ENCODE results near the gene BMF.

Gene BMF

DNA sequence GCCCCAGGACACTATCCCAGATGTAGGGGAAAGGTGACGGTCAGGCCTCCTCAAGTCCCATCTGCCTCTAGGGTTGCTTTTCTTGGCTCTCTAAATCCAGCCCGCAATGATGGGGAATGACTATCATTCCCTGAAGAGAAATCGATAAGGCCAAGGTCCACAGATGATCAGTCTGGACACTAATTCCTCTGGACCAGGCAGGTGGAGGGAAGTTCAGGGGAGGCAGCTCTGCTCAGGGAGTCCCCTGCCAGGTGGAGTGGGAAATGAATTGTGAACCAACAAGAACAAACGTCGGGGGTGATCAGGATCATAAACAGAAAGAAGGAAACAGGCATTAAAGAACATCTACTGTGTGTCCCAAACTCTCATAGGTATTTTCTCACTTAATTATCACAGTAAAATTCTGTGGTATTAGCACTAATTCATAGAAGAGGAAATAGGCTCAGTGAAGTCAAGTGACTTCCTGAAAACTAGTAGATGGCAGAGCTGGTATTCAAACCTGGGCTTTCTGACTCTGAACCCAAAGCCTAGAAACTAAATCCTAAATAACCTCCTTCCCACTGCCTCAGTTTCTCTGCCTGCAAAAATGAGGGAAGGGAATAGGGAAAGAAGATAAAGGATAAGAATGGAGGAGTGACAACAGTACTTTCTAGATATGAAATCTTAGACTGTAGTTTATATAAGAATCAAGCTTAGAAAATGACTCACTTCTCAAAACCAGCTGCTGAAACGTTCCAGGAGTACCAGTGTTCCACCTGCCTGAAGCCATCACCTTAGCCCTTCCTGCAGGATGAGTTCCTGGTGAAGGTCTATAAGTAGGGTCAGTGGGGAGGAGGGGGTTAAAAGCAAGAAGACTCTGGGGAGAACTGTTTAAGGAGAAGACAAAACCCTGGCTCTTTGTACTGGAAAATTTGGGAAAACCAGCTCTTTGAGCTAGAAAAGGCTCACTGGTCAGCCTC lies 7.5 kb downstream of the BMF start:
- no peak for DNase-seq

DNA sequence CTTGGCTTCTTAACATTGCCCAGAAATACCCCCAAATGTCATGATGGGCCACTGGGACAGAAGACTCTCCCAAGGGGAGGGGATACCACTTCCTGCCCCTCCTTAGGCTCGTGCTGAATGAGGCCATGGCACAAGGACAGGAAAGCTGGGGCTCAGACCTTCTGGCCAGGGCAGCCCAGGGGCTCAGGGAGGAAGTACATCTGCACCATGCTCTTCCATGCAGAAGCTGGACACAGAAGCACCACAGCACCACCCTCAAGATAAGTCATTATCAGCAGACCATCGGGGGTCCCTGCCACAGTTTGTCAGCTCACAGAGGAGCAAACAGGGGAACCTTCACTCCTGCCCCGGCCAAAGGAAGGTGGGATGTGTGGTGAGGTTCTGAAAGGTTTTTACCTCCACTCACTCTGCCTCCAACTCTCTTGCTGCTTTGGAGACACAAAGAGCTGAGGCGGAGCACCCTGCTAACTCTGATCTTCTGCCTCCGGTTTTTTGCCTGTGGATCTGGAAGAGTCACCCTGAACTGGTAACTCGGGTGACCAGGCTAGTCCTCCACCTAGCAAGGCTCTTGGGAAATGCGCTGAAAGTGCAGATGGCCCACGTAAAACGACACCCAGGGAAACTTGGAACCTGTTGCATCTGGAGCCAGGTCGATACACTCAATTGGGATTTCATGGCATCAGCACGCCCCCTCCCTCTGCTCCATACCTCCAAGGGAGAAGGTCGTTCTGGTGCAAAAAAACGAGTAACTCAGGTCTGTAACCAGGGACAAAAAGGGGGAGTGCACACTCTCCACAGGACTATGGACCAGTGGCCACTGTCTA lies 8.3 kb downstream of the BMF start:
- no peak for DNase-seq

DNA sequence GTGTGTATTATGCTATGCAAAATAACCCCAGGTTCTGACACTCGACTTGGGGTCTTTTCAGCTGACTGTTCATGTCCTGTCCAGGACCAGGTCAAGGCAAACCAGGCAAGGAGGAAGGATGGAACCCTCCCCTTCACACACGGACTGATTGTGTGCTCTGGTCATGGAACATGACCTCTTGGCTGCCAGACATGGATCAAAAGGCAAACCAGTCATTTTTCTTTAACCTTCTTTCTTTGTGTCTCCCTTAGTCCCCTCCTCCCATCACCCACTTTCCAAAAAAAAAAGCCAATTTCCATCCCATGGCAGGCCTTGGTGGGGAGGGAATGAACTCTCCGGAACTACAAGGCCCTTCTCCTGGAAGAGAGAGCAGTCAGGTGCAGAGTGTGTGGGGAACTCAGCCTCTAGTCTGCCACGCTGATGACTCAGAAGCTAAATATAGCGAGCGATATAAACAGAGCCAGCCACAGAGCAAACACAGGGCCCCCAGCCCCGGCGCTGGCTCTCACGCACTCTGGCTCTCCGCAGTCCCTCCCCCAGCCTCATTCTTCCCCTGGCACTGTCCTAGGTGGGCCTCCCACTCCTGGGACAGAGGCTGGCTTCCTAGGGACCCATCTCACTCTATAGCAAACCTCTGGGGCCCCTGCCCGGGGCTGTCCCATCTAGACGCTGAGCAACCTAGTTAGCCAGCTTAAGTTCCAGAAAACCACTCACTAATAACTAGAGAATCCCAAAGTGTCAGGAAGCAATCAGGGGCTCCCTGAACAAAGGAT lies 10.0 kb downstream of the BMF start:
- peak; percentile 32 for DNase-seq

DNA sequence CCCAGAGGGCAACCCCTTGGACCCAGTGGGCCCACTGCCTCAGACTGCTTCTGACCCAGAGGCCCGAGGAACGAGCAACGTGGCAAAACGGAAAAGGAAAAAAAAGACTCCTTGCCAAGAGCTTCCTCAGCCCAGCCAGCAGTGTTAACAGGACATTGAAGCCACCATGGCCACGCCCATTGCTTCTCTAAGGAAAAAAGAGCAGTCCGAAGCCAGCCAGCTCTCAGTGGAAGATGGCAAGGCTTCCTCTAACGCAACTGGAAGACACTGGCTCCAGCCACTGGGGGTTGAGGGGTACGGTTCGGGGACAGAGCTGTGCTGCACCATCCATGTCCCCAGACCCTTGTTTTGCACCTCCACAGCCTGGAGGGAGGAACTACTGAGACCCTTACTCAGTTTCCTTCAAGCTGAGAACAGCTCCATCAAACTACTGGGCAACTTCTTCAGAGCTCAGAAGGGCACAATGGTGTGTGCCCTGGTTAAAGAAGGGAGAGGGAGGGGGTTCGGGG lies 10.7 kb downstream of the BMF start:
- peak; percentile 28 for DNase-seq

DNA sequence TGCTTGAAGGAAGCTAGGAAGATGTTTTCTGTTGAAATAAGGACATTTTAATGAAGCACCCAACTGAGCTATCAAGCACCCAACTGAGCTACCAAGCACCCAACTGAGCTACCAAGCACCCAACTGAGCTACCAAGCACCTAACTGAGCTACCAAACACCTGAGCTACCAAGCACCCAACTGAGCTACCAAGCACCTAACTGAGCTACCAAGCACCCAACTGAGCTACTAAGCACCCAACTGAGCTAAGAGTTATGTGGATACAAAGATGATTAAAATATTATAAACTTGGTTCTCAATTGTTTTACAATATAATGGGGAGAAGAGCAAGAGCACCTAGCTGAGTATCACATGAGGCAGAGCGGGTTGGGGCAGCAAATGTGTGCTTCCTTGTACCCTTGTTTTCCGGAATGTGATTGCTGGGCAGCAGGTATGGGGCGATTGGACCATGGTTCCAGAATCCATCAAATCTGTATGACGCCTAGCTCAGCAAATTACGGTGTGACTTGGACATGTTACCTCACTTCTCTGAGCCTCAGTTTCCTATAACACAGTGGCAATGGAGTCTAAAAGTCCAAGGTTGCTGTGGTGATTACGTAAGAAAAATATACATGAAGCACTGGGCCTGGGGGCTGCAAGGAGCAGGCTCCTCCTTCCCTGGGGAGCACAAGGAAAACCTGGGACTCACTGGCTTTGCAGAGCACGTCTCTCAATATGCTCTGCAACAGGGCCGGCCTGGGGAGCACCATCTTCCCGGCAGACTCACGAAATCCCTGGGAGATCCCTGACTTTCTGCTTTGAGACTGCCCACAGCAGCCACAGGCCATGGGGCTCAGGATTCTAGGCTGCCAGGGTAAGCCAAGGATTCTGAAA lies 11.3 kb downstream of the BMF start:
- DNase-seq = no peak

DNA sequence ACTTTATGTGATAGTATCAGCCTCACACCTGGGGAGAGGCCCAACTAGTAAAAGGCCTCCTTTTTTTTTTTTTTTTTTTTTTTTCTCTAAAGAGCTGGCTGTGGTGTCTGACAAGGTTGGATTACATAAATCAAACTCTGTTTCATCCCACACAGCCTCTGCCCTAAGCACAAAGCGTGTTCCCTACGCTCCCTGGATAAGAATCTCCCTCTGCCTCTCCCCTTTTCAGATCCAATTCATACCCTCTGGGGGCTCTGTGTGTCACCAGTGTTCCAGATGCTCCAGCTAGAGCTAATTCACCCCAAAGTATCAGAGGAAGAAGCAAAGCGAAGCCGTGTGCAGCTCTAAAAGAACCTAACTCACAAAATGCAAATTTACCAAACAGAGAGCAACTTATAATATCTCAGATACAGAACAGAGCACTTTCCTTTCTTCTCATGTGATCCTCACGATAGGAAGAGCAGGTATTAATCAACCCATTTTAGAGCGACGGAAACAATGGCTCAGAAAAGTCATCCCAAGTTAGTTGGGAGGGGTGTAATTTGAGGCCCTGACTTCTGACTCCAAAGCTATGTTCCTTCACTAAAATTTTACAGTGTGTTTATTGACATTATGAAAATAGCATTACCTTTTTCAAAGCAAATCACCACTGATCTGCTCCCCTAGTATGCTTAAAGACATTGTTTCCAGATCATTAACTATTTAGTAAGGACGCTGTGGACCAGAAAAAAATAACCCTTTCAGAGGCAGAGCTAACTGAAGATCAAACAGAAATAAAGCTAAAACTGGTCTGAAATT lies 12.4 kb downstream of the BMF start:
- no peak for DNase-seq

DNA sequence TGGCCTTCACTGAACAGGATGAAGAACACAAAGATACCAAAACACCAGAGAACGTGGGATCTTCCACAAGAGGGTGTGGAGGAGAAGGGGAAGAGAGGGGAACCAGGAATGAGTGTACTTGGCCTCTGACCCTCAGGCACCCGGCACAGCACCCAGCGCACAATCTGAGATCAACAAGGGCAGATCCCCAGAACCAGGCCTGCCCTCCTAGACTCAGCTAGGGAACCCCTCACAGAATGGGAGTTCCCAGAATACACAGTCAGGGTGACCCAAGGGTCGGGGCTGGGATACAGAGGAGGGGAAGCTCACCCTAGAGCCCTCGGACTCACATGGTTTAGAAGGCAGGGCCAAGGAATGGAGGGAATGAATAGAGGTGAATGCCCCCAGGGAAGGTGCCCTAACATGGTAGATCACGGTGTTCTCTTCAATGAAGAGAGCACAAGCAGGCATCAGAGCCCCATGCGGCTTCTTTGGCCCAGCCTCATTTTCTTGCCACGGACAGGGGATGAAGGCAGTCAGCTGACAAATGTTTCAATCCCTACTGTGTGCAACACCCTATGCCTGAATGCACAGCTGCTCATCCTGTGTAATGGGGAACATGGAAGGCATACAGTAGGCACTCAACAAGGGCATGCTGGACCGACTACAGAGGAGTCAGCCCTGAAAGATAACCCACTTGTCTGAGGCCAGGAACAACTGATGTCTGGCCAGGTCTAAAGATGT lies 13.1 kb downstream of the BMF start:
- DNase-seq = no peak

DNA sequence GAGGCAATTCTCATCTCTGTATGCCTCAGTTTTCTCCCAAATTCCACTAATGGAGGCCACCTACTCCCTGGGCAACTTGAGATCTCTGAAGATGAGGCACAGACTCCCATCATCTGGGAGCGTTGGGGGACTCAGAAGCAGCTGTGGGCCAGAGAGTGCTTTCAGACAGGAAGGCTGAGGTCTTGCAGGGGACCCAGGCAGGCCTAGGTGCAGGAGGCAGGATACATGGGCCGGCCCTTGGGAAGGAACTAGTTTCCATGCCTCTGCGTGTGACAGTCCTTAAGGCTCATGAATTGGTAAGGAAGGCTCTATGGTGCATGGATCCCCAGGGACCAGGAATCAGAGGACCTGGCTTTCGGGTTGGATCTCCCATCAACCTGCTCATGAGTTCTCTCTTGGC lies 14.5 kb downstream of the BMF start:
- no peak for DNase-seq

DNA sequence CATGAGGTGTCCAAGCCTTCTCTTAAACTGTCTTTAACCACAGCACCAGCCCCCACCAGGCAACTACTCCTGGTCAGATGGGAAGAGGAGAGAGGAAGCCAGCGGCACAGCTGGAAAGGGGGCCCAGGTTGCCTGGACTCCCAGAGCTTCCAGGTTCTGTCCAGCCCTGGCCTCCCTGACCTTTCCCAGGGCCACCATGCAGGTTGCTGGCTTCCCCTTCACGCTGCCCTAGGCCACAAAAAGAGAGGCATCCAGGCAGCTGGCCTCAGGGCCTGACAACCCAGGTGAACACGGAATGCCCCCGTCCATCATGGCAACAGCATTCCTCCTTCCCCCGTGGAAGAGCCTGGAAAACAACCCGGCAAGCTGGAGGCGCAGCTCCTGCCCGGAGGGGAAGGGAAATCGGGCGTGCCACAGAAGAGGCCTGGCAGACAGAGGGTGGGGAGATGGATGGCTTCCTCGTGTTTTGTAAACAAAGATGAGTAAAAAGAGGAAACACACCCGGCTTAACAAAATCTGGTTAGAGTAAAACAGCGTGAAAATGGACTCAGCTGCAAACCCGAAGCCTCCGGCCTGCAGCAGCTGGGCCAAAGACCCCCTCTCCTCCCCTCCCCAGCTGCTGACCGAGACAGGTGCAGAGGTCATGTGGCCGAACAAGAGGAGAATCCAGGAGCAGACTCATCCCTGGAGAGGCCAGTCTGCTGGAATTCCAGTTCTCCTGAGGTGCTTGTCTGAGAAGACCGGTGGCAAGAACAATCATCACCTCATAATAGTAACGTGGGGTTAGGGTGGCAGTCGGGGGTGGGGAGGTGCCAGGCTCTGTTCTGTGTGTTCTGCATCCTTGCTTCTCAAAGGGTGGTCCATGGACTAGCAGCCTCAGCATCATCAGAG lies 15.5 kb downstream of the BMF start:
- no peak for DNase-seq

DNA sequence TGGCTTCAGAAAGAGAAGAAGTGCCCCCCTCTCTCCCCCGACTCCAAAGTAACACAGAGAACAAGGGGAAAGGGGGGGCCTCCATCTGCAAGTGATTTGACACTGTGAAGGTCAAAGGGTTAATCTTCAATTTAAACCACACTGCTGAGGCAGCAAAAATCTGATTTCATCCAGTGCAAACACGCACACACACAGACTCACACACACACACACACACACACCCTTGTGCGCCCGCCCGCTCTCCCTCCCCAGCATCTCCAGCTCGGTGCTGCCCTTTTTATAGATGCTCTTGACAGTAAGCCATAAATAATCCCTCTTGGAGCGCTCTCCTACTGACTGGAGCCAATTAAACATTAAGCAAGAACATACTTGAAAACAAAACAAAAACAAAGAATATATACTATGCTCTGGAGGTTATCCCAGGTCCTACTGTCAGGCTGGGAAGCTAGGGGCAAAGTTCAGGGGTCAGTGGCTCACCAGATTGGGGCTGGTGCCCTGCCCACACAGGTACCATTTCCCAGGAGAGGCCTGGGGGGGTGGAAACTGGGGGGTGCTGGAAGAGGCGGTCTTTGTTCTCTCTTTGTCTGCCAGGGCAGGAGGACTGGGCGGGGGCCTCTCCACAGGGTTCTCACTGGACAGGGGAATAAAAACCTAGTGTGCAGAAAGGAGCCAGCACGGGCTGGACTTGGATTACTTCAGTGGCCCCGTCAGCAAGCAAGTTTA lies 16.3 kb downstream of the BMF start:
- no peak for DNase-seq

DNA sequence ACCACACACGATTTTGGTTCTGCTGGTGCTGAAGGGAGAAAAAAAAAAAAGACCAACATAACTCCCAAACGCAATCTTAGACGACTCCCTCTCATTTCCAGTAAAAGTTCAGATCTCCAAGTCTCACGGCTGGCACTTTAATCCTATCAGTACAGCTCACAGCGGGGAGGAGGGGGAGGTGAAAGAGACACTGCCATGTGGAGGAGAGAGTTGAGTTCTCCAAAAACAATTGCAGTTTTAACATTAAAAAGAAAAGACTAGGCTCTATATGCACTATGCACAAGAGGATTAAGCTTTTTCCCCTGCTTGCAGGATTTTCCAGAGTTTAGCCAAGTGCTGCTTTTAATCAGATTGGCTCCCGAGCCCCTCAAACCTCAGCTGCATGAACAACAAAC lies 16.8 kb downstream of the BMF start:
- DNase-seq = no peak

DNA sequence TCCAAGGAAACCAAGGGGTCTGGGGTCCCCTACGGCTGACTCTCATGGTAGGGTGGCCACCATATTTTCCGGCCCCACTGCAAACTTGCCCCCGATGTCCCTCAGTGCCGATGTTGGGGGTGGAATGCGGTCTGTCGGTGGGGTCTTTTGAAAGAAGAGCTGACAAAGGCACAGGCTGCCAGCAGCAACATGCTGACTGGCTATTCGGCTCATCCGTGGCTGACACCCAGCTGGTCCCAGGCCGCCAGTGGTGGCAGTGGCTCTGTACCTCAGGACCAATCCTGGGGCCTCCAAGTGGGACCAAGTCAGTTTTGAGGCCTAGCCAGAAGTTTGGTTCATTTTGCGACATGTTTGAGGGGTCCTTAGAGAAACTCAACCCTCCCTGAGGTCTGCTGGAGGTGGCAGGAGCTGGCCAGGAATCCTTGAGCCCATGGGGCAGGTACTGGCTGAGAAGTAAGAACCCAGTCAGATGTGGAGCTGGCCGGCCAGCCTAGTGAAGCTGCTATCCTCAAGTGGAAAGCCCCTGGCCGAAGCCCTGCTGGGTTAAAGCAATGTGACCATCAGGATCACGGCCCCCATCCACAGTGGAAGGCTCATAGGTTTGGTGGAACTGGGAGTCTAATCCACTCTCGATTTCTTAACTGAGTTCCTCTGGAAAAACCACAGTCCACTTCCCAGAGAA lies 17.8 kb downstream of the BMF start:
- DNase-seq = no peak

DNA sequence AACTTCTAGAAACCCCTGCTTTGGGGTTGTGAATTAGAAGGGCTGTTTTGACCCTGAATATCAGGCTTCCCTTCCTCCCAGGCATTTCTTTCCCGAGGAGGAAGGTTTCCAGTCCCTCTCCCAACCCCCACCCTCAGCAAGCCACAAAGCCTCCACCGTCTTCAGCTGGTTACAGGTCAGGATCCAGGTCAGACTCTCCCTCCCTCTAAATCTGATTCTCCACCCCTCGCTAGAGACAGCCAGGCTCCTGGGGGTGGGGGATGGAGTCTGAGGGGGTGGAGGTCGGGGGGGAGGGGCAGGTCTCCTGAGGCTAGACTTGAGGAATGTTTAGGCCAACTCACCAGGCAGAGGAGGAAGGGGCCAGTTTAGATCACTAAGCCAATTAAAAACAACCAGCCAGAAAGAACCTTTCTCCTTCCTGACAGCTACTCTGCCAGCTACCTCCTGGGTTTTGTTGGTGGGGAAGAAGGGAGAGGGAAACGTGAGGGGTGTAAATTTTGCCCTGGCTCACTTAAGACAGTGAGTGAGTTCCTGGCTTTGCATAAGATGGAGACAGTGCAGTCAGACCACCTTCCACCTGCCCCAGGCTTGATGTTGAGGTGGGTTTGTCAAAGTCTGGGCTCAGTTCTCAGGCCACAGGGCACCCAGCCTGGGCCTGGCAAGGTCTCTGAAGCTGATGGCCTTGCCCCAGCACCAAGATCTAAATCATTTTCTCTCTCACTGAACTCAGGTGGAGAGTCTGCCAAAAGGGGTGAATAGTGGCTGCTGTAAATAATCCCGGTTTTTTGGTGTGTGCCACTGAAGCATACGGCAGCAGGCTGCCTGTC lies 19.5 kb downstream of the BMF start:
- DNase-seq = no peak

DNA sequence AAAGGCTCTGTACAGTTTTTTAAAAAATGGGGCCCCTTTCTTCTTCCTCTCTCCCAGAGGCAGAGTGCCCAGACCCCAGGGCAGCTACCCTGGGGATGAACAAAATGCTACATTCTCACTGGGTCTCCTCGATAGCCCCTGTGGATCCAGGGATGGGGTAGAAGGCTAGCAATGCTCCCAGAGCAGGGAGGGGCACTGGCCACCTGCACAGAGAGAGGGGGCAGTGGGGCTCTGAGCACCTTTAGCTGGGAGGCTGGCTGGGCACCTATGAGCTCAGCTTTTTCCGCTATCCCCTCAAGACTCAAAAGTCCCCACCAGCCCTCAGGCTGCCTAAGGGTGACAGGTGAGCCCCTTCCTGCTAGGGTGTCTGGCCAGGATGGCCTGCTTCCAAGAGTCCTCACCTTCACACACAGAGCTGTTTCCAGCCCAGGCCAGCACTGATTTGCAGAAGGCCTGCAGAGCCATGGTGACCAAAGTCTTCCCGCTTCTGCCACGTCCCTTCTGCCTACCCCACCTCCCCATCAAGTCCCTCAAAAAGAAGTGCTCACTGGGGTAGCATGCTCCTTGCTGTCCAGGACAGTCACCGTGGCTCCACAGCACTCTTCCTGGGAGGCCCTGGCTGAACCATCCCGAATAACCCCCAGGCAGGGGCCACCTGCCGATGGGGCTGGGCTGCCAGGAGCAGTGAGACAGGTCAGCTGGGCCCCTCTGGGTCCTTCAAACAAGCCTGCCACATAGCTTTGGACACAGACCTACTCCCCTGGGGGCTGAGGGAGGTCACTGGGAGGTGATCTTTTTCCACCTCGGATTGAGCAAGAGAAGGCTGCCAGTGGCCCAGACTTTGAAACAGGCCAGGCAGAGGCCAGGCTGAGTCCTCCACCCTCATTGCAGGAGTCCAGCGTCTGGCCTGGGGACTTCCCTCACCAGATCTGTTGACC lies 20.4 kb downstream of the BMF start:
- no peak for DNase-seq

DNA sequence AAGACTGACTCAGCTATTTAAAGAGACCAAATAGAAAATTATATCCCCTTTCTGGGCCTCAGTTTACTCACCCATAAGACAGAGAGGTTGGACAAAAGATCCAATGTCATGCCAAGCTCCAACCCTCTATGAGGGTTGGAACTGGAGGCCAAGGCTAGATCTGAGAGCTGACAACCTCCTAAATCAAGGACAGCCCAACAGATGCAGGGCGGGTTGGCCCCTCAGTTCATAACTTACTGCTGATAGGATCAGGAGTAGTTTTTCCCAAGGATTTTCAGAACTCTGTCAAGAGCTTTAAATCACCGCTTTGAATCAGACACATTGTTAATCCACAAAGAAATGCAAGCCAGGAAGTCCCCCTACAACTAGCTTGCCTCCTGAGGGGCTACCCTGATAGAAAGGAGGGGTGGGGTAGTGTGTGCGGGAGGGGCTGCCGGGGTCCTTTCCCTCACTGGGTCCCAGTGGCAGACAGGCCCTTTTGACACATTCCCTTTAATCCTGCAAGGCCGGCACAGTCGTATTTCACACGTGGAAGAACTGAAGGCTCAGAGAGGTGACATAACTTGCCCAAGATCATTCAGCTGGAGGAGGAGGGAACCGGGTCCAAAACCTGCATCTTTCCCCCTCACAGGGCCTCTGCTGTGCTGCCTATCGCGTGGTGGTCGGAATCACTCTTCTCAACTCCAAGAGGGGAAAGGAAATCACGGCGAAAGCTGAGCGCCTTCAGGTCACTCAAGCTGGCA lies 21.4 kb downstream of the BMF start:
- no peak for DNase-seq
